HepG2 (cell line): ENCODE results near the gene GPN1. TPM values are rescaled to one million over a fixed set of nuclear protein-coding genes. Genes with fewer than 3 reads are reported as not detected.
A peak's percentile ranks its signal among the peaks of the same experiment; 100 is the strongest.

ENCODE experiments used
- CC2D1A ChIP-seq: sonication (generic); formaldehyde crosslinking; IDR thresholded peaks from 2 replicates; pipeline ENCODE4 v1.8.1; 2023; ENCODE audit warnings: mild to moderate bottlenecking, missing genetic modification reagents
- CENPT ChIP-seq: sonication (generic); formaldehyde crosslinking; IDR thresholded peaks from 2 replicates; pipeline ENCODE4 v1.8.0; 2022; ENCODE audit warnings: low read depth, mild to moderate bottlenecking, moderate library complexity, missing genetic modification reagents
- ESRRA ChIP-seq: sonication (generic); formaldehyde crosslinking; IDR thresholded peaks from 2 replicates; pipeline ENCODE4 v1.5.1; 2020; ENCODE audit warnings: mild to moderate bottlenecking, low read depth, missing genetic modification reagents
- HNF4A ChIP-seq: sonication (generic); formaldehyde crosslinking; IDR thresholded peaks from 2 replicates; pipeline ENCODE4 v1.4.0; 2020; ENCODE audit warnings: missing genetic modification reagents
- HOXA9 ChIP-seq: sonication (generic); formaldehyde crosslinking; IDR thresholded peaks from 2 replicates; pipeline ENCODE4 v1.8.1; 2022; ENCODE audit warnings: missing genetic modification reagents, mild to moderate bottlenecking, moderate library complexity, borderline replicate concordance
- KAT8 ChIP-seq: IDR thresholded peaks from 2 replicates; pipeline ENCODE4 v1.6.1; 2016; ENCODE audit warnings: missing genetic modification reagents, missing compliant biosample characterization
- MBD4 ChIP-seq: IDR thresholded peaks from 2 replicates; pipeline ENCODE4 v1.6.1; 2012; ENCODE audit warnings: low read length, inconsistent platforms, borderline replicate concordance
- MED13 ChIP-seq: sonication (generic); formaldehyde crosslinking; IDR thresholded peaks from 2 replicates; pipeline ENCODE4 v1.5.0; 2020; ENCODE audit warnings: missing genetic modification reagents
- SIN3A ChIP-seq: IDR thresholded peaks from 2 replicates; pipeline ENCODE4 v1.6.1; 2011; ENCODE audit warnings: low read depth, mild to moderate bottlenecking, control low read depth, low read length, borderline replicate concordance
- SMAD3 ChIP-seq: sonication (generic); formaldehyde crosslinking; IDR thresholded peaks from 2 replicates; pipeline ENCODE4 v1.4.0; 2020; ENCODE audit warnings: missing genetic modification reagents
- ZBTB8A ChIP-seq: sonication (generic); formaldehyde crosslinking; IDR thresholded peaks from 2 replicates; pipeline ENCODE4 v1.4.0; 2020; ENCODE audit warnings: mild to moderate bottlenecking, low read depth, missing genetic modification reagents, borderline replicate concordance
- ZKSCAN8 ChIP-seq: IDR thresholded peaks from 2 replicates; pipeline ENCODE4 v1.6.1; 2016; ENCODE audit warnings: borderline replicate concordance, missing genetic modification reagents, missing compliant biosample characterization
- ZMYM4 ChIP-seq: sonication (generic); formaldehyde crosslinking; IDR thresholded peaks from 2 replicates; pipeline ENCODE4 v1.8.1; 2023; ENCODE audit warnings: mild to moderate bottlenecking, missing genetic modification reagents
- ZNF224 ChIP-seq: sonication (generic); formaldehyde crosslinking; IDR thresholded peaks from 2 replicates; pipeline ENCODE4 v1.5.0; 2020; ENCODE audit warnings: mild to moderate bottlenecking, missing genetic modification reagents
- ZNF432 ChIP-seq: sonication (generic); formaldehyde crosslinking; IDR thresholded peaks from 2 replicates; pipeline ENCODE4 v1.5.0; 2020; ENCODE audit warnings: missing genetic modification reagents, mild to moderate bottlenecking, borderline replicate concordance
- polyA plus RNA-seq, 8 experiments: library from polyadenylated mRNA; depleted of rRNA in 3 of 8; stranded (reverse) in 7 of 8; unstranded in 1 of 8; fragments of >200 nt; fragmentation: Illumina TruSeq in 4 of 8; extraction: Trizol in 4 of 8; gene quantifications; 2 replicates each; pipeline versions ENCODE4 v1.2.1 to v1.2.3, GENCODE V29; 2011 to 2016; ENCODE audit warnings: low read depth in 4 of 8, missing spikeins in 1 of 8, mixed read lengths in 1 of 8; ENCODE audit not compliant: insufficient read depth in 1 of 8
- total RNA-seq, 5 experiments: library from RNA; depleted of rRNA; stranded (reverse); fragments of >200 nt; fragmentation: Illumina TruSeq; extraction: Trizol; gene quantifications; 2 replicates each; pipeline ENCODE4 v1.2.3, GENCODE V29; 2016; ENCODE audit warnings: low read depth in 1 of 5
- TF ChIP-seq, protein P1 (sequence below): sonication (generic); formaldehyde crosslinking; IDR thresholded peaks from 2 replicates; pipeline ENCODE4 v1.9.0; 2021; ENCODE audit warnings: missing genetic modification reagents, borderline replicate concordance
- TF ChIP-seq, protein P2 (sequence below): sonication (generic); formaldehyde crosslinking; IDR thresholded peaks from 2 replicates; pipeline ENCODE4 v1.4.0; 2020; ENCODE audit warnings: missing genetic modification reagents
- TF ChIP-seq, protein P3 (sequence below): sonication (generic); formaldehyde crosslinking; IDR thresholded peaks from 2 replicates; pipeline ENCODE4 v1.5.0; 2020; ENCODE audit warnings: missing genetic modification reagents
- TF ChIP-seq, protein P4 (sequence below): IDR thresholded peaks from 2 replicates; pipeline ENCODE4 v1.6.1; 2016; ENCODE audit warnings: missing biosample characterization, missing genetic modification reagents, low read depth
- TF ChIP-seq, protein P5 (sequence below): IDR thresholded peaks from 2 replicates; pipeline ENCODE4 v1.6.1; 2016

Gene GPN1
- total and polyA plus RNA-seq, 2 of the 13 experiments (the other 11 are each of a cell fraction or from before 2014, with no cell fraction given), result 54.5 to 62.7 TPM

DNA sequence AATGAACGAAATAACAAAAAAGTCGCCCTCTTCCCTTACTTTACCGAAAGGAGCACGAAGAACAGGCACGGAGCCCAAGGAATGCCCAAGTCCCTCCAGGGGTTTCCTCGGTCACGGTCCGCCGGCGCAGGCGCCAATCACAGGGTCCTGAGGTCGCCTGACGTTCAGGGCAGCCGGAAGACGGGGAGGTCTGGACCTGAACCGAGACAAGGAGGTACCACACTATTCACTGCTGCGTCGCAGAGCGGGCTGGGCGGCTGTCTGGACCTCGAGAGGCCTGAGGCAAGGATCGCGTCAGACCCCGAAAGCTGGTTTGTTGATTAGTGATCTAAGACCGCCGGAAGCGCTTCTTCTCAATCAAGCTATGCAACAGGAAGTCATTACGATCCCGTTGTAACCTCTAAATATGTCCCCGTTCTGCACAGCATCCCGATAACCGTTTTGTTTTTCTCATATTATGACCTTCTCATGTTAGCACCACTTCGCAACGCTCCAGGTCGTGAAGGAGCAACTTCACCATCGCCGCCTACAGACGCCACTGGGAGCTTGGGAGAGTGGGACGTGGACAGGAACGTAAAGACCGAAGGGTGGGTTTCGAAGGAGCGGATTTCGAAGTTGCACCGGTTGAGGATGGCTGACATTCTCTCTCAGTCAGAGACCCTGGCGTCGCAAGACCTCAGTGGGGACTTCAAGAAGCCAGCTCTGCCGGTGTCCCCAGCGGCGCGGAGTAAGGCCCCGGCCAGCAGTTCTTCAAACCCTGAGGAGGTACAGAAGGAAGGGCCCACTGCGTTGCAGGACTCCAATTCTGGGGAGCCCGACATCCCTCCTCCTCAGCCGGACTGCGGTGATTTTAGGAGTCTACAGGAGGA lies 34.7 kb downstream of the GPN1 start, which contains the start of the genes SLC4A1AP and SUPT7L (continued):
- TF ChIP-seq CC2D1A (CRISPR knock-in tag) (peak; percentile 88; the same call in 1 of the 2 replicates), KAT8 (CRISPR knock-in tag) (peak; percentile 100), ZBTB8A (CRISPR knock-in tag) (no peak), HOXA9 (peak; percentile 97), ZMYM4 (CRISPR knock-in tag) (peak; percentile 87), HNF4A (CRISPR knock-in tag) (peak; percentile 55; the same call in 1 of the 2 replicates), MED13 (CRISPR knock-in tag) (peak; percentile 84), CENPT (no peak), ZNF224 (CRISPR knock-in tag) (no peak), SMAD3 (CRISPR knock-in tag) (peak; percentile 86; the same call in 1 of the 2 replicates), MBD4 (no peak), ESRRA (CRISPR knock-in tag) (peak; percentile 65; the same call in 1 of the 2 replicates), SIN3A (peak; percentile 90; the same call in 1 of the 2 replicates), ZNF432 (CRISPR knock-in tag) (peak; percentile 92; the same call in 1 of the 2 replicates), ZKSCAN8 (peak; percentile 56; the same call in 1 of the 2 replicates)
- TF ChIP-seq, protein P1, sequence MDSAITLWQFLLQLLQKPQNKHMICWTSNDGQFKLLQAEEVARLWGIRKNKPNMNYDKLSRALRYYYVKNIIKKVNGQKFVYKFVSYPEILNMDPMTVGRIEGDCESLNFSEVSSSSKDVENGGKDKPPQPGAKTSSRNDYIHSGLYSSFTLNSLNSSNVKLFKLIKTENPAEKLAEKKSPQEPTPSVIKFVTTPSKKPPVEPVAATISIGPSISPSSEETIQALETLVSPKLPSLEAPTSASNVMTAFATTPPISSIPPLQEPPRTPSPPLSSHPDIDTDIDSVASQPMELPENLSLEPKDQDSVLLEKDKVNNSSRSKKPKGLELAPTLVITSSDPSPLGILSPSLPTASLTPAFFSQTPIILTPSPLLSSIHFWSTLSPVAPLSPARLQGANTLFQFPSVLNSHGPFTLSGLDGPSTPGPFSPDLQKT (CRISPR knock-in tag), result no peak
- TF ChIP-seq, protein P2, sequence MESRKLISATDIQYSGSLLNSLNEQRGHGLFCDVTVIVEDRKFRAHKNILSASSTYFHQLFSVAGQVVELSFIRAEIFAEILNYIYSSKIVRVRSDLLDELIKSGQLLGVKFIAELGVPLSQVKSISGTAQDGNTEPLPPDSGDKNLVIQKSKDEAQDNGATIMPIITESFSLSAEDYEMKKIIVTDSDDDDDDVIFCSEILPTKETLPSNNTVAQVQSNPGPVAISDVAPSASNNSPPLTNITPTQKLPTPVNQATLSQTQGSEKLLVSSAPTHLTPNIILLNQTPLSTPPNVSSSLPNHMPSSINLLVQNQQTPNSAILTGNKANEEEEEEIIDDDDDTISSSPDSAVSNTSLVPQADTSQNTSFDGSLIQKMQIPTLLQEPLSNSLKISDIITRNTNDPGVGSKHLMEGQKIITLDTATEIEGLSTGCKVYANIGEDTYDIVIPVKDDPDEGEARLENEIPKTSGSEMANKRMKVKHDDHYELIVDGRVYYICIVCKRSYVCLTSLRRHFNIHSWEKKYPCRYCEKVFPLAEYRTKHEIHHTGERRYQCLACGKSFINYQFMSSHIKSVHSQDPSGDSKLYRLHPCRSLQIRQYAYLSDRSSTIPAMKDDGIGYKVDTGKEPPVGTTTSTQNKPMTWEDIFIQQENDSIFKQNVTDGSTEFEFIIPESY (CRISPR knock-in tag), result peak; percentile 79
- TF ChIP-seq, protein P3, sequence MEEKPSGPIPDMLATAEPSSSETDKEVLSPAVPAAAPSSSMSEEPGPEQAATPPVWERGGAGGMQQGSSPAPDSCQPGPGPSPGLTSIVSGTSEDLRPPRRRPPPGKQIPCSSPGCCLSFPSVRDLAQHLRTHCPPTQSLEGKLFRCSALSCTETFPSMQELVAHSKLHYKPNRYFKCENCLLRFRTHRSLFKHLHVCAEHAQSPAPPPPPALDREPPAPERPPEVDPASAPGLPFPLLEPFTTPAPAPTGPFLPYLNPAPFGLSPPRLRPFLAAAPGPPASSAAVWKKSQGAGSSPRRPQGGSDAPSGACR (CRISPR knock-in tag), result peak; percentile 75; the same call in 1 of the 2 replicates
- TF ChIP-seq, protein P4, sequence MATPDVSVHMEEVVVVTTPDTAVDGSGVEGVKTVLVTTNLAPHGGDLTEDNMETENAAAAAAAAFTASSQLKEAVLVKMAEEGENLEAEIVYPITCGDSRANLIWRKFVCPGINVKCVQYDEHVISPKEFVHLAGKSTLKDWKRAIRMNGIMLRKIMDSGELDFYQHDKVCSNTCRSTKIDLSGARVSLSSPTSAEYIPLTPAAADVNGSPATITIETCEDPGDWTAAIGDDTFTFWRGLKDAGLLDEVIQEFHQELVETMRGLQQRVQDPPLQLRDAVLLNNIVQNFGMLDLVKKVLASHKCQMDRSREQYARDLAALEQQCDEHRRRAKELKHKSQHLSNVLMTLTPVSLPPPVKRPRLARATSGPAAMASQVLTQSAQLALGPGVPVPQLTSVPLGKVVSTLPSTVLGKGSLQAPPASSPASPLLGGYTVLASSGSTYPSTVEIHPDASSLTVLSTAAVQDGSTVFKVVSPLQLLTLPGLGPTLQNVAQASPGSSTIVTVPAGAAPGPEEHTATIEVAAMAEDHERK (CRISPR knock-in tag), result peak; percentile 19; the same call in 1 of the 2 replicates
- TF ChIP-seq, protein P5, sequence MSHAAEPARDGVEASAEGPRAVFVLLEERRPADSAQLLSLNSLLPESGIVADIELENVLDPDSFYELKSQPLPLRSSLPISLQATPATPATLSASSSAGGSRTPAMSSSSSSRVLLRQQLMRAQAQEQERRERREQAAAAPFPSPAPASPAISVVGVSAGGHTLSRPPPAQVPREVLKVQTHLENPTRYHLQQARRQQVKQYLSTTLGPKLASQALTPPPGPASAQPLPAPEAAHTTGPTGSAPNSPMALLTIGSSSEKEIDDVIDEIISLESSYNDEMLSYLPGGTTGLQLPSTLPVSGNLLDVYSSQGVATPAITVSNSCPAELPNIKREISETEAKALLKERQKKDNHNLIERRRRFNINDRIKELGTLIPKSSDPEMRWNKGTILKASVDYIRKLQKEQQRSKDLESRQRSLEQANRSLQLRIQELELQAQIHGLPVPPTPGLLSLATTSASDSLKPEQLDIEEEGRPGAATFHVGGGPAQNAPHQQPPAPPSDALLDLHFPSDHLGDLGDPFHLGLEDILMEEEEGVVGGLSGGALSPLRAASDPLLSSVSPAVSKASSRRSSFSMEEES, result peak; percentile 82
